ENCODE data around the gene PRRX2.

PRRX2 gene

GRCh38 chr9:129685220-129685932 is 19.9 kb downstream of the PRRX2 start:
- no peak for DNase-seq

- DNase-seq: no peak
Measured at GRCh38 chr9:129685933-129686259, 20.4 kb downstream of the PRRX2 start.

- DNase-seq: no peak
Measured at GRCh38 chr9:129686736-129687135, 21.3 kb downstream of the PRRX2 start.

GRCh38 chr9:129687391-129687790 is 21.9 kb downstream of the PRRX2 start:
- DNase-seq: no peak

- DNase-seq: no peak
Measured at GRCh38 chr9:129688285-129689043, 23.0 kb downstream of the PRRX2 start.

- DNase-seq: no peak
Measured at GRCh38 chr9:129692534-129692933, 27.1 kb downstream of the PRRX2 start.

GRCh38 chr9:129693741-129694140 is 28.3 kb downstream of the PRRX2 start:
- DNase-seq: no peak

GRCh38 chr9:129694243-129694646 is 28.8 kb downstream of the PRRX2 start:
- DNase-seq: no peak

GRCh38 chr9:129695870-129696269 is 30.4 kb downstream of the PRRX2 start:
- DNase-seq: no peak

- DNase-seq: no peak
Measured at GRCh38 chr9:129696944-129697655, 31.7 kb downstream of the PRRX2 start.

GRCh38 chr9:129697656-129698253 is 32.3 kb downstream of the PRRX2 start:
- DNase-seq: peak; percentile 3

GRCh38 chr9:129698254-129698757 is 32.9 kb downstream of the PRRX2 start:
- DNase-seq: no peak

- DNase-seq: no peak
Measured at GRCh38 chr9:129701054-129701453, 35.6 kb downstream of the PRRX2 start.

- DNase-seq: no peak
Measured at GRCh38 chr9:129701549-129701948, 36.1 kb downstream of the PRRX2 start.

GRCh38 chr9:129702589-129703520 is 37.4 kb downstream of the PRRX2 start:
- no peak for DNase-seq

GRCh38 chr9:129703667-129704355 is 38.4 kb downstream of the PRRX2 start:
- DNase-seq: no peak

GRCh38 chr9:129704807-129705206 is 39.4 kb downstream of the PRRX2 start:
- DNase-seq: no peak

GRCh38 chr9:129708793-129709192 is 43.3 kb downstream of the PRRX2 start:
- no peak for DNase-seq

GRCh38 chr9:129709438-129710168 is 44.2 kb downstream of the PRRX2 start:
- DNase-seq: no peak

GRCh38 chr9:129710169-129710453 is 44.7 kb downstream of the PRRX2 start:
- no peak for DNase-seq
